Central memory CD8-positive, alpha-beta T cell (primary cell): ENCODE data around the gene ENO4.

Experiments
- ATAC-seq: fragments of 150-1000 bp; cut with Tn5 transposase; replicated peaks from 2 replicates; pipeline ENCODE4 v1.10.0; 2022; ENCODE audit warnings: mild to moderate bottlenecking, moderate FRiP score, moderate number of reproducible peaks; ENCODE audit not compliant: poor library complexity, severe bottlenecking; ENCODE audit errors: extremely low read depth
- DNase-seq, 2 donors: peaks; one replicate each; pipeline ENCODE4 v3.0.0; 2021; ENCODE audit warnings: low spot score in 2 of 2
- H3K27ac Mint-ChIP-seq: one replicate; pipeline ENCODE4 v1.8.0; 2022; ENCODE audit warnings: low read depth, mild to moderate bottlenecking, moderate library complexity, mixed read lengths
- H3K27me3 Mint-ChIP-seq: one replicate; pipeline ENCODE4 v1.8.0; 2022; ENCODE audit warnings: mixed read lengths
- H3K36me3 Mint-ChIP-seq: one replicate; pipeline ENCODE4 v1.8.0; 2022; ENCODE audit warnings: mild to moderate bottlenecking, moderate library complexity, mixed read lengths; ENCODE audit not compliant: insufficient read depth
- H3K4me1 Mint-ChIP-seq: one replicate; pipeline ENCODE4 v1.8.0; 2022; ENCODE audit warnings: mixed read lengths
- H3K4me3 Mint-ChIP-seq: one replicate; pipeline ENCODE4 v1.8.0; 2022; ENCODE audit warnings: mild to moderate bottlenecking, moderate library complexity, mixed read lengths
- H3K9me3 Mint-ChIP-seq: one replicate; pipeline ENCODE4 v1.8.0; 2022; ENCODE audit warnings: mixed read lengths

ENO4 gene

GRCh38 chr10:116836902-116837523 is 12.3 kb upstream of the ENO4 start:
- ATAC-seq (no peak), DNase-seq (no peak)
- no peak overlapping the region for H3K4me3 Mint-ChIP-seq
- H3K36me3 Mint-ChIP-seq: no peaks in the 10 kb centered on the region
- no peaks in the 10 kb centered on the region for H3K27me3 Mint-ChIP-seq
- H3K9me3 Mint-ChIP-seq: no peaks in the 10 kb centered on the region
- H3K27ac Mint-ChIP-seq: no peak overlapping the region
- H3K4me1 Mint-ChIP-seq: no peaks in the 10 kb centered on the region

DNA sequence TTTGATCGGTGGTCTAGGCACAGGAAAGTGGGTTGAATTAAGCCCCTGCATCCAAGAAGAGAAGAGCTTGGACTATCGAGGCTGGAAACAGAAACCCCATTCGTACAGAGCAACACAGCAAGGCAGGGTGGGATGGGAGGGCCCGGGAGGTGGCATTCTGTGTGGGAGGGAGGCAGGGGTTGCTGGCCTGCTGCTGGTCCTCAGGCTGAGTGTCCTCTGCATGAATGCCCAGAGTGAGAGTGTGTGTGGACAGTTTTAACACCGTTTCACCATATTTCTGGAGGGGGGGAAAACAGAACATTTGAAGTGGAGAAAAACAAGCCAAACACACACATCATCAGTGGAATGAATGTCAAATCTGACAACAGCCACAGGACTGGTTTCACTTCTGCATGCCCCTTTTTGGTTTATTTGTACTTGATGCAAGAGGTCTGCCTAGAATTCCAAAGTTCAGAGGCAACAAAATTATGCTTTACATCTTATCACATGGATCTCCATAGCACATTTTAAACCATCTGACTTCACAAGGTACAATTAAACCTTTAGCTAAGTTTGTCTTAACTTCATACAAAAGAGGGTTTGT is 11.1 kb upstream of the ENO4 start:
- H3K9me3 Mint-ChIP-seq: no peaks in the 10 kb centered on the region
- H3K27ac Mint-ChIP-seq: no peak overlapping the region
- ATAC-seq: no peak
- no peak for DNase-seq
- no peaks in the 10 kb centered on the region for H3K27me3 Mint-ChIP-seq
- no peak overlapping the region for H3K4me3 Mint-ChIP-seq
- no peaks in the 10 kb centered on the region for H3K36me3 Mint-ChIP-seq
- H3K4me1 Mint-ChIP-seq: no peaks in the 10 kb centered on the region

DNA sequence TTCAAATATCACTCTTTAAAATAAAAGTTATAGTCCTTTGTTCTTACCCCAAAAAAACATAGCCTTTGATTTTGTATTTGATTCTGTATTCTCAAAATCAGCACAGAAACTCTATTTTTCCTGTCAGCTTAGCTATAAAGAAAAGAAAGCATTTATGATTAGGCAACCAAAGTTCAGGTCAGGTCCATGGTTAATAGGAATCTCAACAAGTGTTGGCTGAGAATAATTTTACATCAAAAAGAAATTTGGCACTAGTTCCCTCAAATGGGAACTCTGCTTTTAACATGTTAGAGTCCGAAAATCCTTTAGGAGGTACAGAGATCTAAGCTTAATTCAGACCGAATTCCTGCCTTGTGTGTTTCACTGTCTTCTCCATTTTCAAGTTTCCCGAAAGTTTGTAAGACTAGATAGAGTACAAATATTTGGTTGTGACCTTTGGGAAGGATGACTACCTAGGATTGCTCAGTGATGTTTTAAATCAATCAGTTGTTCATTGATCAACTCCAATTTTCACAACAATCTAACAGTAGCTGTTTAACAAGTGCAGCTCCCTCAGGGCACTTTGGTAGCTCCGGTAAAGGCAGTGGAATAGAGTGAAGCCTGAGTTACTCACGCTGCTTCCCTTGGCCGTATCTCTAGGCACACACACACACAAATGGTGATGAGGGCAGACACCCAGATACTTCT is 8.8 kb upstream of the ENO4 start:
- ATAC-seq (no peak), DNase-seq (no peak)
- no peaks in the 10 kb centered on the region for H3K36me3 Mint-ChIP-seq
- H3K4me3 Mint-ChIP-seq: no peak overlapping the region
- no peak overlapping the region for H3K27ac Mint-ChIP-seq
- H3K9me3 Mint-ChIP-seq: no peaks in the 10 kb centered on the region
- H3K4me1 Mint-ChIP-seq: no peaks in the 10 kb centered on the region
- no peaks in the 10 kb centered on the region for H3K27me3 Mint-ChIP-seq

GRCh38 chr10:116845823-116846222 is 3.5 kb upstream of the ENO4 start:
- Mint-ChIP-seq H3K9me3 (no peaks in the 10 kb centered on the region), H3K4me1 (peaks cover 6% of the 10 kb centered on the region), H3K4me3 (no peak overlapping the region), H3K27me3 (peaks cover 39% of the 10 kb centered on the region), H3K27ac (no peak overlapping the region), H3K36me3 (no peaks in the 10 kb centered on the region)
- ATAC-seq (no peak), DNase-seq (no peak)

- Mint-ChIP-seq H3K27ac (peak overlapping the region; percentile 5), H3K4me3 (peak overlapping the region; percentile 43), H3K27me3 (peaks cover 56% of the 10 kb centered on the region), H3K36me3 (no peaks in the 10 kb centered on the region), H3K4me1 (peaks cover 6% of the 10 kb centered on the region), H3K9me3 (no peaks in the 10 kb centered on the region)
- peak; percentile 78 for ATAC-seq
- no peak for DNase-seq
Observed at GRCh38 chr10:116848032-116848943, 1.0 kb upstream of the ENO4 start.

- H3K4me3 Mint-ChIP-seq: peak overlapping the region; percentile 43
- DNase-seq (no peak), ATAC-seq (no peak)
- no peaks in the 10 kb centered on the region for H3K36me3 Mint-ChIP-seq
- peaks cover 56% of the 10 kb centered on the region for H3K27me3 Mint-ChIP-seq
- H3K27ac Mint-ChIP-seq: no peak overlapping the region
- no peaks in the 10 kb centered on the region for H3K9me3 Mint-ChIP-seq
- H3K4me1 Mint-ChIP-seq: peaks cover 6% of the 10 kb centered on the region
Observed at GRCh38 chr10:116848944-116849247, 403 bp upstream of the ENO4 start.

GRCh38 chr10:116850058-116850611 is 836 bp downstream of the ENO4 start:
- H3K9me3 Mint-ChIP-seq: no peaks in the 10 kb centered on the region
- H3K27me3 Mint-ChIP-seq: peaks cover 56% of the 10 kb centered on the region
- no peaks in the 10 kb centered on the region for H3K36me3 Mint-ChIP-seq
- H3K4me3 Mint-ChIP-seq: peak overlapping the region; percentile 25
- ATAC-seq (no peak), DNase-seq (no peak)
- peaks cover 6% of the 10 kb centered on the region for H3K4me1 Mint-ChIP-seq
- no peak overlapping the region for H3K27ac Mint-ChIP-seq

- no peak for ATAC-seq
- no peak overlapping the region for H3K27ac Mint-ChIP-seq
- no peak overlapping the region for H3K4me3 Mint-ChIP-seq
- H3K36me3 Mint-ChIP-seq: no peaks in the 10 kb centered on the region
- H3K9me3 Mint-ChIP-seq: no peaks in the 10 kb centered on the region
- DNase-seq: no peak
- peaks cover 6% of the 10 kb centered on the region for H3K4me1 Mint-ChIP-seq
- H3K27me3 Mint-ChIP-seq: peaks cover 47% of the 10 kb centered on the region
Observed at GRCh38 chr10:116852246-116852645, 2.9 kb downstream of the ENO4 start.

- Mint-ChIP-seq H3K4me1 (peaks cover under 1% of the 10 kb centered on the region), H3K36me3 (no peaks in the 10 kb centered on the region), H3K27me3 (peaks cover 36% of the 10 kb centered on the region), H3K4me3 (no peak overlapping the region), H3K9me3 (peaks cover 6% of the 10 kb centered on the region), H3K27ac (no peak overlapping the region)
- ATAC-seq (no peak), DNase-seq (no peak)
Observed at GRCh38 chr10:116853287-116853686, 4.0 kb downstream of the ENO4 start.

DNA sequence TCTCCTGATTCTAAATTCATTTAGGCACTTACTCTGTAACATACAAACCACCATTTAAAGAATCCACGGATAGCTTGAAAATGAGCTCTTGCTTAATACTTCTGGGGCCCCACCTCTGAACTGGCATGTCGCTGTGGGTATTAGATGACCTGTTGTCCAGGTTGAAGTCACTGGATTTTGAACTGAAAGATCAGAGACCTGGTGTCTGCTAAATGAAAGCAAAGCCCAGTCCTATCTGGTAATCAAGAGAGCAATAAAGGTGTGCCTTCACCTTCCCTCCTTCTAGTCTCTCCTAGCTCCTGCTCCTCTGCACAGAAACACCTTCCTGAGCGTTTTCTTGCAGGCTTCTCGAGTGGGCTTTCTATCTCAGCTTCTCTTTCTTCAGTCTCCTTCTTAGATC is 4.4 kb downstream of the ENO4 start:
- Mint-ChIP-seq H3K9me3 (peaks cover 6% of the 10 kb centered on the region), H3K36me3 (no peaks in the 10 kb centered on the region), H3K4me1 (no peaks in the 10 kb centered on the region), H3K27ac (no peak overlapping the region), H3K27me3 (peaks cover 32% of the 10 kb centered on the region), H3K4me3 (no peak overlapping the region)
- ATAC-seq (no peak), DNase-seq (no peak)

DNA sequence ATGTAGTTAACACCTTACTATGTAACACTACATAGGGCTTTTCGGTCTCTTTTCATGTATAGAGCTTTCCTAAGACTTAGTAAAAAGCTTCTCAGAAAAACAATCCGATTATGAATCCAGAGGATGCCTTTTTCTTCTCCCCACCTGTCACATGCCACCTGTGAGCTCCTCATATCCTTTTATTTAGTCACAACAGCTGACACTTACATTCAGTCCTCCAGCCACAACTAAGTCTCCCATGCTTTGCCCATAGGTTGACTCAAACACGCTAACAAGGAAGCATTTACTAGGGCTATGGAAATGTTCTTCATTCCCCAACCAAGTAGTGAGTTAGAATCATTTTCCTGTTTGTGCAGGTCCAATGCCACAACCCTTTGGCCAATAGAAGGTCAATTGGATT is 7.9 kb downstream of the ENO4 start:
- Mint-ChIP-seq H3K36me3 (no peaks in the 10 kb centered on the region), H3K4me3 (no peak overlapping the region), H3K9me3 (peaks cover 6% of the 10 kb centered on the region), H3K27me3 (peaks cover 4% of the 10 kb centered on the region), H3K27ac (no peak overlapping the region), H3K4me1 (no peaks in the 10 kb centered on the region)
- DNase-seq (no peak), ATAC-seq (no peak)

DNA sequence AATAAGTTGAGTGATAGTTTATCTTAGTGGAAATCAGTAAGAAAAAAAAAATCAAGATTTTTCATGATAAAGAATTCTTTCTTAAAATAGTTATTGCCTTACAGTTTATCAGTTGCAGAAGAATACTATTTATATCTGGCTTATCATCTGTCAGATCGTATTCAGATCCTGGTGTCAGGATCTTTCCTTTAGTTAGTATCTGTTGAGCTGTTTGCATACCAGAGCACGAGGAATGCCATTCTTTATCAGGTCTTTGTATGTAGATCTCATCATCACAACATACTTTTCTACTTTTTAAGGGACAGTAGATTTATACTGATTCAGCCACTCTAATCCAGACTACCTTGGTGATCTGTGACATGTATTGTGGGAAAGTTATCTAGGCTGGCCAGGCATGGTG is 12.5 kb downstream of the ENO4 start:
- no peak for DNase-seq
- Mint-ChIP-seq H3K27me3 (no peaks in the 10 kb centered on the region), H3K9me3 (peaks cover 6% of the 10 kb centered on the region), H3K4me1 (no peaks in the 10 kb centered on the region), H3K36me3 (no peaks in the 10 kb centered on the region), H3K27ac (no peak overlapping the region), H3K4me3 (no peak overlapping the region)
- no peak for ATAC-seq
